ENCODE data around the gene TARBP2.

Gene TARBP2

DNA sequence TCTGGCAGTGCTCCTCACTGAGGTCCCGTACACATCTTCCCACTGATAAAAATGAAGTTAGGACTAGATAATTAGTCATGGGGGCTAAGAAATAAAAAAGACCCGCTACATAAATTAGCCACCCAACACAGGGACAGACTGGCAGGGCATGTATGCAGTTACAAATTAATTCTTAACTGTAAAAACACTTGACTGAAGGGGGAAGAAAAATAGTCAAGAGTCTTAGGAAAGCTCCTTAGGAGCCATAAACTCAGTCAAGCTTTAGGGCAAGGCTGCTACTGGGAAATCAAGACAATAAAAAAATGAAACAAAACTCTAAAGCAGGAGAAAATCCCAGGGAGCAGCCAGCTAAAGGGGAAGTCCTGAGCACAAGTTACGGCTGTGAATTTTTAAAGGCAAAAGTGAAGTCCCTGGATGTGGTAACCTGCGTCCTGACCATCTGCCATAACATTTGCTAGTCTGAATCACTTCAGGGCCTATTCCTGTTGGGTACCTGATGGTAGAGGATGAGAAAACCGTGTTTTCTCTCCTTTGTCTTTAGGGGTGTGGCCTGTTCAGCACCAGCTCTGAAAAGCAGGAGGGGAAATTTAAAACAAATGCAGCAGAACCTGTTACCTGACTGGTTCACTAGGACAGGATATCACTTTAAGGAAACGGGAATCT lies 13.7 kb downstream of the TARBP2 start:
- Histone ChIP-seq H3K4me3 (ENCODE audit: insufficient read depth, low read depth, low read length, poor library complexity, severe bottlenecking) (no peak overlapping the region), H3K9me3 (ENCODE audit: control insufficient read depth, low read length) (no peaks in the 10 kb centered on the region), H3K36me3 (ENCODE audit: control insufficient read depth, insufficient read depth, low read length) (peaks cover 63% of the 10 kb centered on the region), H3K4me1 (ENCODE audit: control insufficient read depth, insufficient read depth, low read length, poor library complexity, severe bottlenecking) (no peaks in the 10 kb centered on the region), H3K27ac (ENCODE audit: insufficient read depth, low read length, poor library complexity, severe bottlenecking) (no peak overlapping the region), H3K27me3 (replicated peaks; ENCODE audit: control insufficient read depth, insufficient read depth, low read length, poor library complexity, severe bottlenecking) (no peaks in the 10 kb centered on the region)
- no peak for DNase-seq

- Histone ChIP-seq H3K27ac (ENCODE audit: insufficient read depth, low read length, poor library complexity, severe bottlenecking) (no peak overlapping the region), H3K4me3 (ENCODE audit: insufficient read depth, low read depth, low read length, poor library complexity, severe bottlenecking) (no peak overlapping the region), H3K9me3 (ENCODE audit: control insufficient read depth, low read length) (no peaks in the 10 kb centered on the region), H3K27me3 (replicated peaks; ENCODE audit: control insufficient read depth, insufficient read depth, low read length, poor library complexity, severe bottlenecking) (no peaks in the 10 kb centered on the region), H3K36me3 (ENCODE audit: control insufficient read depth, insufficient read depth, low read length) (peaks cover 67% of the 10 kb centered on the region), H3K4me1 (ENCODE audit: control insufficient read depth, insufficient read depth, low read length, poor library complexity, severe bottlenecking) (no peaks in the 10 kb centered on the region)
- no peak for DNase-seq
Observed at GRCh38 chr12:53515291-53515680, 14.2 kb downstream of the TARBP2 start.

DNA sequence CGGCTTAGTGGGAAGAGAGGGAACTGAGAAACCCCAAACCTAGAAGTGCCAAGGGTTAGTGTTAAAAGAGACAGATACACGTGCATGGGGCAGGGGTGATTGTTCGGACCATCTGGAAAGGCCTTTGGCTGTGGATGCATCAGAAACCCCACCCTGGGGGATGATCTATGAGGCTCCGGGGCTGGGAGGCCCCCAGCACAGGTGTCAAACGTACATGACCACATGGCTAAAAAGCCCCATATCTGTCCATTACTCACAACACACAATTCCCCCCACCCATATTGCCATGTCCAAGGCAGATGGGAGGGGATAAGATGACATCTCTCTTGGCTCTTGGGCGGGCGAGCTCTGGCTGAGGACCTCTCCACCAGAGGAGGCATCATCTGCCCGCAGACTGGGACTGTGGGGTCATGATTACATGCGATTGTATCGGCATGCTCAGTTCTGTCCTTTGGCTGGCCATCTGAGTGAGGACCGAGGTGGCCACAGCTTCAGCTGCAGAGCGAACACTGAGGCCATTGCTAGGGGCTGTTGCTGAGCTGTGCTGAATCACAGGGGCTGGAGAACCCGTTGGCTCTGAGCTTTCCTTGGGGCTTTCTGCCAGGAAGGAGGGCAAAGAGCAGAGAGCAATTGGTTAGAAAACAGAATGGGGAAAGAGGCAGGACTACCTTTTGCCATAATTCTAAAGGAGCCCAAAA lies 15.8 kb downstream of the TARBP2 start:
- no peak for DNase-seq
- Histone ChIP-seq H3K4me1 (ENCODE audit: control insufficient read depth, insufficient read depth, low read length, poor library complexity, severe bottlenecking) (no peaks in the 10 kb centered on the region), H3K4me3 (ENCODE audit: insufficient read depth, low read depth, low read length, poor library complexity, severe bottlenecking) (no peak overlapping the region), H3K9me3 (ENCODE audit: control insufficient read depth, low read length) (no peaks in the 10 kb centered on the region), H3K36me3 (ENCODE audit: control insufficient read depth, insufficient read depth, low read length) (peaks cover 78% of the 10 kb centered on the region), H3K27me3 (replicated peaks; ENCODE audit: control insufficient read depth, insufficient read depth, low read length, poor library complexity, severe bottlenecking) (no peaks in the 10 kb centered on the region), H3K27ac (ENCODE audit: insufficient read depth, low read length, poor library complexity, severe bottlenecking) (no peak overlapping the region)

DNA sequence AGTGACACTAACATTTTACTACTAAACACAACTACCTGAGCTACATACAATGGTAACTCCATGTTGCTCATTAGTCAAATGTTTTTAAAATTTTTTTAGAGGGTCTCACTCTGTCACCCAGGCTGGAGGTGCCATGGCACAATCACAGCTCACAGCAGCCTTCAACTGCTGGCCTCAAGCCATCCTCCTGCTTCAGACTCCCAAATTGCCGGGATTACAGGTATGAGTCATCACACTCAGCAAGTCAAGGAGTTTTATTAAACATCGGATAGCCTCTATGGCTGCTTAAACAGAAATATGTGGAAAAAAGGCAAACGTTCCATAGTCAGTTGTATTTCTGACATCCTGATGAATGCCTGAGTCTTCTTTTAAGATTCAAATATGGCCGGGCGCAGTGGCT lies 17.3 kb downstream of the TARBP2 start:
- Histone ChIP-seq H3K27ac (ENCODE audit: insufficient read depth, low read length, poor library complexity, severe bottlenecking) (no peak overlapping the region), H3K4me1 (ENCODE audit: control insufficient read depth, insufficient read depth, low read length, poor library complexity, severe bottlenecking) (no peaks in the 10 kb centered on the region), H3K27me3 (replicated peaks; ENCODE audit: control insufficient read depth, insufficient read depth, low read length, poor library complexity, severe bottlenecking) (no peaks in the 10 kb centered on the region), H3K9me3 (ENCODE audit: control insufficient read depth, low read length) (no peaks in the 10 kb centered on the region), H3K4me3 (ENCODE audit: insufficient read depth, low read depth, low read length, poor library complexity, severe bottlenecking) (no peak overlapping the region), H3K36me3 (ENCODE audit: control insufficient read depth, insufficient read depth, low read length) (peaks cover 74% of the 10 kb centered on the region)
- DNase-seq: no peak

DNA sequence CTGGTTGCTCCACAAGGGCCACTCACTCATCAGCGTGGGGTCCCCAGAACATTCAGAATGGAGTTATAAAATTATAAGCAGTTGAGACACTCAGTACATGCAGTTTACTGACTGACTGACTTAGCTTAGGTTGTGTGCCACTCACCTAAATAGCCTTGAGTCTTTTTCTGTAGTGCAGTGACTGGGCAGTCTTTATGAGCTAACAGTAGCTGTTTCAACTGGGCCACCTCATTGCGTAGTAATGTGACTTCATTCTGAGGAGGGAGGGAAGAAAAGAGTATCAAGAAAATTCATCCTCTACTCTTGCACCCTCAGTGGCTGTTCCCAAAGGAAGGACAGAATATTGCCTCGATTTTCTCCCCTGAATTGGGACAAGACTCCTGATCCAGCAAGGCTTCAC lies 22.0 kb downstream of the TARBP2 start:
- Histone ChIP-seq H3K9me3 (ENCODE audit: control insufficient read depth, low read length) (no peaks in the 10 kb centered on the region), H3K4me1 (ENCODE audit: control insufficient read depth, insufficient read depth, low read length, poor library complexity, severe bottlenecking) (no peaks in the 10 kb centered on the region), H3K4me3 (ENCODE audit: insufficient read depth, low read depth, low read length, poor library complexity, severe bottlenecking) (no peak overlapping the region), H3K27me3 (replicated peaks; ENCODE audit: control insufficient read depth, insufficient read depth, low read length, poor library complexity, severe bottlenecking) (no peaks in the 10 kb centered on the region), H3K36me3 (ENCODE audit: control insufficient read depth, insufficient read depth, low read length) (peaks cover 60% of the 10 kb centered on the region), H3K27ac (ENCODE audit: insufficient read depth, low read length, poor library complexity, severe bottlenecking) (no peak overlapping the region)
- DNase-seq: no peak

- DNase-seq: no peak
- H3K4me1 ChIP-seq (ENCODE audit: control insufficient read depth, insufficient read depth, low read length, poor library complexity, severe bottlenecking): no peaks in the 10 kb centered on the region
- peaks cover 49% of the 10 kb centered on the region for H3K36me3 ChIP-seq (ENCODE audit: control insufficient read depth, insufficient read depth, low read length)
- no peak overlapping the region for H3K4me3 ChIP-seq (ENCODE audit: insufficient read depth, low read depth, low read length, poor library complexity, severe bottlenecking)
- H3K27me3 ChIP-seq (replicated peaks; ENCODE audit: control insufficient read depth, insufficient read depth, low read length, poor library complexity, severe bottlenecking): no peaks in the 10 kb centered on the region
- no peaks in the 10 kb centered on the region for H3K9me3 ChIP-seq (ENCODE audit: control insufficient read depth, low read length)
- no peak overlapping the region for H3K27ac ChIP-seq (ENCODE audit: insufficient read depth, low read length, poor library complexity, severe bottlenecking)
Observed at GRCh38 chr12:53524476-53524875, 23.4 kb downstream of the TARBP2 start.

DNA sequence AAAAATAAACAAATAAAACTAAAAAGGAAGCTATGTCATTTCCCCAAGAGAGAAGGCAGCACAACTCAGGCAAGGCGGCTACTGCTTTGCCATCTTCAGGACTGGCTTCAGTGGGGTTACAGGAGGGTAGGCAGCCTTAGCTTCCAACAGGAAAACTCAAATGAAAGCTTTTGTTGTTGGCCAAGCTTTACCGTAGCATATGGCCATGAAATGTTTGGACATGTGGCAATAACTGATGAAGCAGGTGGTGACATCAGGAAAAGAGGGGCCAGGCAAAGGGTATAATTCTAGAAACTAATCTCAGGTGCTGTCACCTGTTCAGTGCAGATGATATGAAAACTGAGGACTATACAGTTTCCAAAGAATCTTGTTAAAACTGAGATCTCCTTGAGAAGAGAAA lies 29.0 kb downstream of the TARBP2 start:
- Histone ChIP-seq H3K9me3 (ENCODE audit: control insufficient read depth, low read length) (no peaks in the 10 kb centered on the region), H3K4me3 (ENCODE audit: insufficient read depth, low read depth, low read length, poor library complexity, severe bottlenecking) (no peak overlapping the region), H3K27me3 (replicated peaks; ENCODE audit: control insufficient read depth, insufficient read depth, low read length, poor library complexity, severe bottlenecking) (no peaks in the 10 kb centered on the region), H3K36me3 (ENCODE audit: control insufficient read depth, insufficient read depth, low read length) (peaks cover 46% of the 10 kb centered on the region), H3K4me1 (ENCODE audit: control insufficient read depth, insufficient read depth, low read length, poor library complexity, severe bottlenecking) (no peaks in the 10 kb centered on the region), H3K27ac (ENCODE audit: insufficient read depth, low read length, poor library complexity, severe bottlenecking) (no peak overlapping the region)
- DNase-seq: no peak

DNA sequence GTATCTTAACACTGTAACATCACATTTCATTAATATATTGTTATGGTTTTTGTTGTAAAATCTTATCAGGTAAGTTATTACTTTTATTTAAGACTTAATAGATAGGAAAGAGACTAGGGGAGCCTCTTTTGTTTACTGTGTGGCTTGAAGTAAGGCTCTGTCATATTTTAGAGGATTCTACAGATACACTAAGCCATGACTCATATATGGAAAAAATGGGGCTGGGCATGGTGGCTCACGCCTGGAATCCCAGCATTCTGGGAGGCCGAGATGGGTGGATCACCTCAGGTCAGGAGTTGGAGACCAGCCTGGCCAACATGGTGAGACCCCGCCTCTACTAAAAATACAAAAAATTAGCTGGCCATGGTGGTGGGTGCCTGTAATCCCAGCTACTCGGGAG lies 29.8 kb downstream of the TARBP2 start:
- H3K27me3 ChIP-seq (replicated peaks; ENCODE audit: control insufficient read depth, insufficient read depth, low read length, poor library complexity, severe bottlenecking): no peaks in the 10 kb centered on the region
- H3K4me3 ChIP-seq (ENCODE audit: insufficient read depth, low read depth, low read length, poor library complexity, severe bottlenecking): no peak overlapping the region
- no peak for DNase-seq
- no peaks in the 10 kb centered on the region for H3K4me1 ChIP-seq (ENCODE audit: control insufficient read depth, insufficient read depth, low read length, poor library complexity, severe bottlenecking)
- peaks cover 51% of the 10 kb centered on the region for H3K36me3 ChIP-seq (ENCODE audit: control insufficient read depth, insufficient read depth, low read length)
- no peak overlapping the region for H3K27ac ChIP-seq (ENCODE audit: insufficient read depth, low read length, poor library complexity, severe bottlenecking)
- H3K9me3 ChIP-seq (ENCODE audit: control insufficient read depth, low read length): no peaks in the 10 kb centered on the region

- Histone ChIP-seq H3K27ac (ENCODE audit: insufficient read depth, low read length, poor library complexity, severe bottlenecking) (no peak overlapping the region), H3K9me3 (ENCODE audit: control insufficient read depth, low read length) (no peaks in the 10 kb centered on the region), H3K4me1 (ENCODE audit: control insufficient read depth, insufficient read depth, low read length, poor library complexity, severe bottlenecking) (no peaks in the 10 kb centered on the region), H3K36me3 (ENCODE audit: control insufficient read depth, insufficient read depth, low read length) (peaks cover 60% of the 10 kb centered on the region), H3K4me3 (ENCODE audit: insufficient read depth, low read depth, low read length, poor library complexity, severe bottlenecking) (no peak overlapping the region), H3K27me3 (replicated peaks; ENCODE audit: control insufficient read depth, insufficient read depth, low read length, poor library complexity, severe bottlenecking) (no peaks in the 10 kb centered on the region)
- DNase-seq: no peak
Observed at GRCh38 chr12:53532021-53532420, 30.9 kb downstream of the TARBP2 start.

GRCh38 chr12:53532524-53533445 lies 31.7 kb downstream of the TARBP2 start:
- Histone ChIP-seq H3K27ac (ENCODE audit: insufficient read depth, low read length, poor library complexity, severe bottlenecking) (no peak overlapping the region), H3K4me1 (ENCODE audit: control insufficient read depth, insufficient read depth, low read length, poor library complexity, severe bottlenecking) (no peaks in the 10 kb centered on the region), H3K36me3 (ENCODE audit: control insufficient read depth, insufficient read depth, low read length) (peaks cover 60% of the 10 kb centered on the region)

More at GRCh38 chr12:53532524-53533445, 31.7 kb downstream of the TARBP2 start:
- no peak overlapping the region for H3K4me3 ChIP-seq (ENCODE audit: insufficient read depth, low read depth, low read length, poor library complexity, severe bottlenecking)
- no peaks in the 10 kb centered on the region for H3K9me3 ChIP-seq (ENCODE audit: control insufficient read depth, low read length)
- no peak for DNase-seq
- H3K27me3 ChIP-seq (replicated peaks; ENCODE audit: control insufficient read depth, insufficient read depth, low read length, poor library complexity, severe bottlenecking): no peaks in the 10 kb centered on the region
